Fibroblast of lung (primary cell): ENCODE data around the gene GHRH. TPM values are rescaled to one million over a fixed set of nuclear protein-coding genes. Genes with fewer than 3 reads are reported as not detected.

Experiments
- DNase-seq, 2 donors: peaks; one replicate each; pipeline versions ENCODE4 v3.0.0 to v3.0.0-alpha.2; 2010; ENCODE audit warnings: low read depth in 2 of 2
- H2AFZ ChIP-seq: 2 replicates; pipeline ENCODE4 v1.5.1; 2012; ENCODE audit warnings: low read length, control low read depth, inconsistent platforms
- H3K27ac ChIP-seq: 2 replicates; pipeline ENCODE4 v1.5.1; 2011; ENCODE audit warnings: low read length, control low read depth; ENCODE audit not compliant: insufficient read depth
- H3K27me3 ChIP-seq: 2 replicates; pipeline ENCODE4 v1.5.1; 2011; ENCODE audit warnings: mild to moderate bottlenecking, low read length; ENCODE audit not compliant: control insufficient read depth, insufficient read depth
- H3K36me3 ChIP-seq: 2 replicates; pipeline ENCODE4 v1.5.1; 2011; ENCODE audit warnings: low read length; ENCODE audit not compliant: control insufficient read depth, insufficient read depth
- H3K4me1 ChIP-seq: 2 replicates; pipeline ENCODE4 v1.5.1; 2011; ENCODE audit warnings: low read length; ENCODE audit not compliant: control insufficient read depth, insufficient read depth; ENCODE audit errors: extremely low read depth
- H3K4me2 ChIP-seq: 2 replicates; pipeline ENCODE4 v1.5.1; 2011; ENCODE audit warnings: low read length, control low read depth; ENCODE audit not compliant: insufficient read depth; ENCODE audit errors: extremely low read depth
- H3K4me3 ChIP-seq, 4 experiments: fragments of 200-600 bp in 1 of 4; sonication (generic) in 1 of 4; replicated peaks in 1 of 4; 2 replicates each; pipeline ENCODE4 v1.5.1; 2011 to 2016; ENCODE audit warnings: low read length in 4 of 4, low read depth in 3 of 4, mild to moderate bottlenecking in 3 of 4, control low read depth in 2 of 4, inconsistent platforms in 1 of 4, mixed read lengths in 1 of 4; ENCODE audit not compliant: insufficient read depth in 1 of 4; ENCODE audit errors: control extremely low read depth in 1 of 4
- H3K79me2 ChIP-seq: 2 replicates; pipeline ENCODE4 v1.5.1; 2012; ENCODE audit warnings: mild to moderate bottlenecking, low read length, inconsistent platforms; ENCODE audit not compliant: control insufficient read depth, insufficient read depth
- H3K9ac ChIP-seq: 2 replicates; pipeline ENCODE4 v1.5.1; 2011; ENCODE audit warnings: mild to moderate bottlenecking, low read length, control low read depth; ENCODE audit not compliant: insufficient read depth
- H3K9me3 ChIP-seq: 2 replicates; pipeline ENCODE4 v1.5.1; 2012; ENCODE audit warnings: low read depth, low read length; ENCODE audit not compliant: control insufficient read depth, insufficient read depth
- H4K20me1 ChIP-seq: 2 replicates; pipeline ENCODE4 v1.5.1; 2011; ENCODE audit warnings: low read length; ENCODE audit not compliant: control insufficient read depth, insufficient read depth; ENCODE audit errors: extremely low read depth
- CTCF ChIP-seq, 2 donors: IDR thresholded peaks in 1 of 2; conservative IDR thresholded peaks in 1 of 2; 1 replicate in 1 of 2; 2 replicates in 1 of 2; pipeline ENCODE4 v1.5.1; 2011 to 2012; ENCODE audit warnings: low read length in 2 of 2, control low read depth in 1 of 2, inconsistent platforms in 1 of 2, low read depth in 1 of 2, mild to moderate bottlenecking in 1 of 2
- EZH2 ChIP-seq: IDR thresholded peaks from 2 replicates; pipeline ENCODE4 v1.5.1; 2012; ENCODE audit warnings: low read length, control low read depth, mild to moderate bottlenecking; ENCODE audit errors: missing control alignments
- polyA plus RNA-seq, 2 donors: library from polyadenylated mRNA; depleted of rRNA in 1 of 2; stranded (reverse) in 1 of 2; unstranded in 1 of 2; fragments of >200 nt; gene quantifications; 2 replicates each; pipeline ENCODE4 v1.2.1, GENCODE V29; 2011 to 2012; ENCODE audit warnings: missing spikeins in 1 of 2
- total RNA-seq: library from RNA; depleted of rRNA; stranded (reverse); fragments of >200 nt; gene quantifications from 2 replicates; pipeline ENCODE4 v1.2.1, GENCODE V29; 2014

GHRH gene
- total and polyA plus RNA-seq, 2 donors (not counting 1 experiment from before 2014, with no cell fraction given), result not detected

- Histone ChIP-seq H3K36me3 (peaks cover 20% of the 10 kb centered on the region), H3K79me2 (no peaks in the 10 kb centered on the region), H4K20me1 (no peaks in the 10 kb centered on the region), H3K9me3 (no peaks in the 10 kb centered on the region), H3K4me3 (no peak overlapping the region), H3K4me2 (no peak overlapping the region), H3K27me3 (no peaks in the 10 kb centered on the region), H3K4me1 (peaks cover 2% of the 10 kb centered on the region), H2AFZ (no peak overlapping the region), H3K27ac (no peak overlapping the region), H3K9ac (no peak overlapping the region)
- TF ChIP-seq EZH2 (no peak), CTCF (conservative IDR thresholded peaks at IDR 0.05 in 1 of 2, IDR thresholded peaks at IDR 0.05 in 1 of 2; ENCODE audit: low read depth in 1 of 2, low read length in 2 of 2) (no peak)
- DNase-seq, result peak in 1 of 2 donors; percentile 34
Observed at GRCh38 chr20:37228082-37228481, 33.5 kb downstream of the GHRH start.

GRCh38 chr20:37226889-37227288 is 34.7 kb downstream of the GHRH start:
- Histone ChIP-seq H4K20me1 (no peaks in the 10 kb centered on the region), H3K4me1 (peaks cover 4% of the 10 kb centered on the region), H3K36me3 (peaks cover 21% of the 10 kb centered on the region), H2AFZ (no peak overlapping the region), H3K27me3 (no peaks in the 10 kb centered on the region), H3K9me3 (no peaks in the 10 kb centered on the region), H3K79me2 (no peaks in the 10 kb centered on the region), H3K9ac (no peak overlapping the region), H3K4me3 (no peak overlapping the region), H3K27ac (no peak overlapping the region), H3K4me2 (no peak overlapping the region)
- TF ChIP-seq EZH2 (no peak), CTCF (conservative IDR thresholded peaks at IDR 0.05 in 1 of 2, IDR thresholded peaks at IDR 0.05 in 1 of 2; ENCODE audit: low read depth in 1 of 2, low read length in 2 of 2) (no peak)
- peak; percentile 60 to 84 for DNase-seq

- no peaks in the 10 kb centered on the region for H3K27me3 ChIP-seq
- no peak overlapping the region for H3K27ac ChIP-seq
- no peak overlapping the region for H2AFZ ChIP-seq
- DNase-seq, result no peak
- no peak overlapping the region for H3K9ac ChIP-seq
- no peak for TF ChIP-seq CTCF (conservative IDR thresholded peaks at IDR 0.05 in 1 of 2, IDR thresholded peaks at IDR 0.05 in 1 of 2; ENCODE audit: low read depth in 1 of 2, low read length in 2 of 2)
- TF ChIP-seq EZH2, result no peak
- peaks cover 4% of the 10 kb centered on the region for H3K4me1 ChIP-seq
- peaks cover 18% of the 10 kb centered on the region for H3K36me3 ChIP-seq
- H4K20me1 ChIP-seq, result no peaks in the 10 kb centered on the region
- H3K4me3 ChIP-seq, result no peak overlapping the region
- no peaks in the 10 kb centered on the region for H3K79me2 ChIP-seq
- no peaks in the 10 kb centered on the region for H3K9me3 ChIP-seq
- no peak overlapping the region for H3K4me2 ChIP-seq
Observed at GRCh38 chr20:37225146-37225545, 36.5 kb downstream of the GHRH start.
